HEK293 (cell line): ENCODE results near the gene LENEP.

Experiments used
- CTCF ChIA-PET: fragments of 350-600 bp; formaldehyde crosslinking; extraction: SDS; loops from one replicate; lab custom pipeline; 2021; ENCODE audit warnings: antibody characterized with exemption; lab: Yijun Ruan, JAX
- POLR2A ChIA-PET: fragments of 300-600 bp; formaldehyde crosslinking; extraction: SDS; loops from one replicate; lab custom pipeline; 2020; ENCODE audit warnings: antibody characterized with exemption, inconsistent platforms; lab: Yijun Ruan, JAX
- H3K27ac ChIP-seq: fragments of 200-500 bp; sonication (Bioruptor generic); 2 replicates; pipeline ENCODE4 v1.5.1; 2014; ENCODE audit warnings: low read depth, low read length, control low read depth, inconsistent platforms; ENCODE audit errors: extremely low read depth
- H3K36me3 ChIP-seq, 2 experiments: fragments of 200-500 bp in 1 of 2; sonication (Bioruptor generic) in 1 of 2; 1 replicate in 1 of 2; 2 replicates in 1 of 2; pipeline ENCODE4 v1.5.1; 2014 to 2017; ENCODE audit warnings: inconsistent platforms in 2 of 2, low read length in 2 of 2; ENCODE audit not compliant: control insufficient read depth in 2 of 2, insufficient read depth in 1 of 2
- H3K4me1 ChIP-seq: fragments of 200-500 bp; sonication (Bioruptor generic); 2 replicates; pipeline ENCODE4 v1.5.1; 2014; ENCODE audit warnings: mild to moderate bottlenecking, low read length, inconsistent platforms; ENCODE audit not compliant: control insufficient read depth, insufficient read depth
- H3K4me3 ChIP-seq: 2 replicates; pipeline ENCODE4 v1.5.1; 2011; ENCODE audit warnings: low read depth, mild to moderate bottlenecking, control low read depth, low read length, moderate library complexity
- H3K9me3 ChIP-seq: fragments of 200-500 bp; sonication (Bioruptor generic); 2 replicates; pipeline ENCODE4 v1.5.1; 2014; ENCODE audit warnings: low read depth, low read length, inconsistent platforms; ENCODE audit not compliant: control insufficient read depth, insufficient read depth
- HOXC10 ChIP-seq: sonication (generic); formaldehyde crosslinking; IDR thresholded peaks from 2 replicates; pipeline ENCODE4 v1.8.1; 2023; ENCODE audit warnings: mild to moderate bottlenecking, missing genetic modification reagents
- ZBTB17 ChIP-seq: fragments of 450-650 bp; formaldehyde crosslinking; IDR thresholded peaks from 2 replicates; pipeline ENCODE4 v1.5.1; 2016; ENCODE audit warnings: missing biosample characterization, missing genetic modification characterization
- ZBTB7A ChIP-seq: fragments of 450-650 bp; formaldehyde crosslinking; IDR thresholded peaks from 2 replicates; pipeline ENCODE4 v1.5.1; 2016; ENCODE audit warnings: low read depth, missing biosample characterization, missing genetic modification characterization
- ZNF223 ChIP-seq: fragments of 450-650 bp; formaldehyde crosslinking; IDR thresholded peaks from 2 replicates; pipeline ENCODE4 v1.5.1; 2016; ENCODE audit warnings: missing biosample characterization, missing genetic modification characterization
- ZNF530 ChIP-seq: fragments of 450-650 bp; formaldehyde crosslinking; IDR thresholded peaks from 2 replicates; pipeline ENCODE4 v1.5.1; 2016; ENCODE audit warnings: low read depth, missing biosample characterization, missing genetic modification characterization
- ZNF555 ChIP-seq: fragments of 450-650 bp; formaldehyde crosslinking; conservative IDR thresholded peaks from 2 replicates; pipeline ENCODE4 v1.5.1; 2017; ENCODE audit warnings: missing biosample characterization, mild to moderate bottlenecking, missing genetic modification characterization, inconsistent platforms
- ZNF626 ChIP-seq: fragments of 450-650 bp; sonication (Bioruptor Pico); formaldehyde crosslinking; IDR thresholded peaks from 2 replicates; pipeline ENCODE4 v1.5.1; 2018; ENCODE audit warnings: missing biosample characterization, missing genetic modification characterization, inconsistent platforms
- ZNF629 ChIP-seq: fragments of 450-650 bp; formaldehyde crosslinking; IDR thresholded peaks from 2 replicates; pipeline ENCODE4 v1.5.1; 2017; ENCODE audit warnings: missing biosample characterization, missing genetic modification characterization
- ZNF654 ChIP-seq: fragments of 450-650 bp; formaldehyde crosslinking; IDR thresholded peaks from 2 replicates; pipeline ENCODE4 v1.5.1; 2016; ENCODE audit warnings: low read depth, missing biosample characterization, missing genetic modification characterization
- ZNF701 ChIP-seq: fragments of 450-650 bp; formaldehyde crosslinking; IDR thresholded peaks from 2 replicates; pipeline ENCODE4 v1.5.1; 2016; ENCODE audit warnings: missing biosample characterization, missing genetic modification characterization
- ZXDB ChIP-seq: fragments of 450-650 bp; formaldehyde crosslinking; IDR thresholded peaks from 2 replicates; pipeline ENCODE4 v1.5.1; 2016; ENCODE audit warnings: missing biosample characterization, missing genetic modification characterization
- TF ChIP-seq, protein P1 (sequence below): fragments of 450-650 bp; formaldehyde crosslinking; IDR thresholded peaks from 2 replicates; pipeline ENCODE4 v1.5.1; 2016; ENCODE audit warnings: missing biosample characterization, missing genetic modification characterization
- TF ChIP-seq, protein P2 (sequence below): fragments of 450-650 bp; IDR thresholded peaks from 2 replicates; pipeline ENCODE4 v1.5.1; 2018; ENCODE audit warnings: missing biosample characterization, mild to moderate bottlenecking, missing genetic modification characterization
- TF ChIP-seq, protein P3 (sequence below): fragments of 450-650 bp; formaldehyde crosslinking; IDR thresholded peaks from 2 replicates; pipeline ENCODE4; 2016; ENCODE audit warnings: missing biosample characterization, missing genetic modification characterization
- TF ChIP-seq, protein P4 (sequence below): fragments of 450-650 bp; formaldehyde crosslinking; IDR thresholded peaks from 2 replicates; pipeline ENCODE4 v1.5.1; 2016; ENCODE audit warnings: missing biosample characterization, missing genetic modification characterization
- TF ChIP-seq, protein P5 (sequence below): fragments of 450-650 bp; formaldehyde crosslinking; IDR thresholded peaks from 2 replicates; pipeline ENCODE4 v1.5.1; 2016; ENCODE audit warnings: missing biosample characterization, missing genetic modification characterization

The LENEP gene

DNA sequence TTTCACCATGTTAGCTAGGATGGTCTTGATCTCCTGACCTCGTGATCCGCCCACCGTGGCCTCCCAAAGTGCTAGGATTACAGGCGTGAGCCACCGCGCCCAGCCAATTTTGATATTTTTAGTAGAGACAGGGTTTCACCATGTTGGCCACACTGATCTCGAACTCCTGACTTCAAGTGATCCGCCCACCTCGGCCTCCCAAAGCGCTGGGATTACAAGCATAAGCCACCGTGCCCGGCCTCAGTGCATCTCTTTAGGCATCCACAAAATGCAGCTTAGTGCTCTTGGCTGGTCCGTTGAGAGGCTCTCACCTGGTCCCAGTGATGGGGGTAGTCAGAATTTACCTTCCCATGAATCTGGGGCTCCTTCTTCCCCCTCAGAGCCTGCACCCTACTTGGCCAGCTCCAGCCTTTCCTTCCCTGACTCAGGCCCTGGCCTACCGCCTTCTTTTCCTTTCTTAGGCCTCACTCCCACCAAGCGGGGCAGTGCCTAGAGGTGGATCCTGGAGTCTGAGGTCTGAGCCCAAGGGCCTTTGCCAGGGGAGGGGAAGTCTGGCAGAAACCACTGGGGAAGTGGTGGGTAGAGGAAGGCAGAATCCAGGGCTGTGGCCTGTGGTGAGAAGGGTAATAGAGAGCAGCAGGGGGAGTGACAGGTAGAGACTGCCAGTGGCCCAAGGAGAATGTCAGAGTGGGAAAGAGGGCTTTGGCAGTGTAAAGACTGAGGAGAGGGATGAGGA lies 3.7 kb downstream of the LENEP start:
- CTCF ChIA-PET = interaction anchor here (0.6 to 8.9 kb wide), 18 partner anchors 9 to 88 kb away, joined by 3 to 55 read pairs (median 4); partner anchors contain the start of genes CKS1B, FLAD1, PBXIP1 and PMVK
- no peak overlapping the region for H3K27ac ChIP-seq
- TF ChIP-seq, protein P1, sequence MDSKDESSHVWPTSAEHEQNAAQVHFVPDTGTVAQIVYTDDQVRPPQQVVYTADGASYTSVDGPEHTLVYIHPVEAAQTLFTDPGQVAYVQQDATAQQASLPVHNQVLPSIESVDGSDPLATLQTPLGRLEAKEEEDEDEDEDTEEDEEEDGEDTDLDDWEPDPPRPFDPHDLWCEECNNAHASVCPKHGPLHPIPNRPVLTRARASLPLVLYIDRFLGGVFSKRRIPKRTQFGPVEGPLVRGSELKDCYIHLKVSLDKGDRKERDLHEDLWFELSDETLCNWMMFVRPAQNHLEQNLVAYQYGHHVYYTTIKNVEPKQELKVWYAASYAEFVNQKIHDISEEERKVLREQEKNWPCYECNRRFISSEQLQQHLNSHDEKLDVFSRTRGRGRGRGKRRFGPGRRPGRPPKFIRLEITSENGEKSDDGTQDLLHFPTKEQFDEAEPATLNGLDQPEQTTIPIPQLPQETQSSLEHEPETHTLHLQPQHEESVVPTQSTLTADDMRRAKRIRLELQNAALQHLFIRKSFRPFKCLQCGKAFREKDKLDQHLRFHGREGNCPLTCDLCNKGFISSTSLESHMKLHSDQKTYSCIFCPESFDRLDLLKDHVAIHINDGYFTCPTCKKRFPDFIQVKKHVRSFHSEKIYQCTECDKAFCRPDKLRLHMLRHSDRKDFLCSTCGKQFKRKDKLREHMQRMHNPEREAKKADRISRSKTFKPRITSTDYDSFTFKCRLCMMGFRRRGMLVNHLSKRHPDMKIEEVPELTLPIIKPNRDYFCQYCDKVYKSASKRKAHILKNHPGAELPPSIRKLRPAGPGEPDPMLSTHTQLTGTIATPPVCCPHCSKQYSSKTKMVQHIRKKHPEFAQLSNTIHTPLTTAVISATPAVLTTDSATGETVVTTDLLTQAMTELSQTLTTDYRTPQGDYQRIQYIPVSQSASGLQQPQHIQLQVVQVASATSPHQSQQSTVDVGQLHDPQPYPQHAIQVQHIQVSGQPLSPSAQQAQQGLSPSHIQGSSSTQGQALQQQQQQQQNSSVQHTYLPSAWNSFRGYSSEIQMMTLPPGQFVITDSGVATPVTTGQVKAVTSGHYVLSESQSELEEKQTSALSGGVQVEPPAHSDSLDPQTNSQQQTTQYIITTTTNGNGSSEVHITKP (tag by site-specific recombination) = 0 out of 2 replicates have a peak, but pooled peaks have one; percentile 45
- TF ChIP-seq, protein P2, sequence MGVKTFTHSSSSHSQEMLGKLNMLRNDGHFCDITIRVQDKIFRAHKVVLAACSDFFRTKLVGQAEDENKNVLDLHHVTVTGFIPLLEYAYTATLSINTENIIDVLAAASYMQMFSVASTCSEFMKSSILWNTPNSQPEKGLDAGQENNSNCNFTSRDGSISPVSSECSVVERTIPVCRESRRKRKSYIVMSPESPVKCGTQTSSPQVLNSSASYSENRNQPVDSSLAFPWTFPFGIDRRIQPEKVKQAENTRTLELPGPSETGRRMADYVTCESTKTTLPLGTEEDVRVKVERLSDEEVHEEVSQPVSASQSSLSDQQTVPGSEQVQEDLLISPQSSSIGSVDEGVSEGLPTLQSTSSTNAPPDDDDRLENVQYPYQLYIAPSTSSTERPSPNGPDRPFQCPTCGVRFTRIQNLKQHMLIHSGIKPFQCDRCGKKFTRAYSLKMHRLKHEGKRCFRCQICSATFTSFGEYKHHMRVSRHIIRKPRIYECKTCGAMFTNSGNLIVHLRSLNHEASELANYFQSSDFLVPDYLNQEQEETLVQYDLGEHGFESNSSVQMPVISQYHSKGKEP (tag by site-specific recombination) = no peak
- TF ChIP-seq, all 188 proteins: peak for 1
- Histone ChIP-seq H3K4me1 (peaks cover 6% of the 10 kb centered on the region), H3K36me3 (peaks cover 0 to 5% of the 10 kb centered on the region in 2 experiments; a peak in 2 of 3 replicates), H3K4me3 (no peak overlapping the region), H3K9me3 (no peaks in the 10 kb centered on the region)
- POLR2A ChIA-PET = interaction anchor here (0.7 to 1.1 kb wide), 2 partner anchors 16 to 20 kb away, joined by 3 read pairs; no protein-coding TSS in a partner anchor

DNA sequence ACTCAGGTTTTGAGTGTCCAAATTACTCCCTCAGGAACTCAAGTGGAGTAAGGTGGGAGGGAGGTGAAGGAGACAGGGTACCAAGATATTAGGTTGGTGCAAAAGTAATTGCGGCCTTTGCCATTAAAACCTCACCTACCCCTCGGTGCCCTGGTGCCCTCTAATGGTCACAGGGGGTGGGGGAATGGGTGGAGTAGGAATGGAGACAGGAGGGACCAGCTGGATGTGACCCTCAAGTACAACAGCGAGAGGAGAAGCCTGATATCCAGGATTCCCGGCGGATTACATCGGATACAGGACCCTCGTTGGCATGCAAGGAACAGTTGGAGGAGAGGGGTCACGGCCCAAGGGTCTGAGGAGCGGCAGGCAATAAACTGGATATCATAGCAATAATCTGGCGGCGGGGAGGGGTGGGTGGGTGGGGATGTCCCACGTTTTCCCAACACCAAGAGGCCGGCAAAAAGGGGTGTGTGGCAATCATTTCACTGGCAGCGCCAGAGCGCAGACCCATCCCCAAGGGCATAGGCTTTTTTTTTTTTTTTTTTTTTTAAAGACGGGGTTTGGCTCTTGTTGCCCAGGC lies 4.9 kb downstream of the LENEP start:
- Histone ChIP-seq H3K9me3 (no peaks in the 10 kb centered on the region), H3K4me3 (no peak overlapping the region), H3K36me3 (no peaks in the 10 kb centered on the region), H3K4me1 (peaks cover 6% of the 10 kb centered on the region), H3K27ac (no peak overlapping the region)
- CTCF ChIA-PET = interaction anchor here (0.6 to 8.9 kb wide), 17 partner anchors 8 to 63 kb away, joined by 3 to 55 read pairs (median 7); partner anchors contain the start of genes FLAD1, PBXIP1, PYGO2 and SHC1
- POLR2A ChIA-PET = interaction anchor here (0.8 to 1.8 kb wide), 4 partner anchors 14 to 37 kb away, joined by 3 to 8 read pairs (median 4); partner anchors contain the start of genes FLAD1 and PYGO2
- no peak for TF ChIP-seq ZNF223 (tag by site-specific recombination)
- TF ChIP-seq ZNF629 (tag by site-specific recombination) = no peak
- no peak for TF ChIP-seq ZBTB7A (tag by site-specific recombination)
- TF ChIP-seq ZNF530 (tag by site-specific recombination) = no peak
- TF ChIP-seq ZNF626 = no peak
- TF ChIP-seq ZNF555 (tag by site-specific recombination) = no peak
- TF ChIP-seq ZXDB (tag by site-specific recombination) = no peak
- no peak for TF ChIP-seq ZNF701 (tag by site-specific recombination)
- TF ChIP-seq HOXC10 = no peak

DNA sequence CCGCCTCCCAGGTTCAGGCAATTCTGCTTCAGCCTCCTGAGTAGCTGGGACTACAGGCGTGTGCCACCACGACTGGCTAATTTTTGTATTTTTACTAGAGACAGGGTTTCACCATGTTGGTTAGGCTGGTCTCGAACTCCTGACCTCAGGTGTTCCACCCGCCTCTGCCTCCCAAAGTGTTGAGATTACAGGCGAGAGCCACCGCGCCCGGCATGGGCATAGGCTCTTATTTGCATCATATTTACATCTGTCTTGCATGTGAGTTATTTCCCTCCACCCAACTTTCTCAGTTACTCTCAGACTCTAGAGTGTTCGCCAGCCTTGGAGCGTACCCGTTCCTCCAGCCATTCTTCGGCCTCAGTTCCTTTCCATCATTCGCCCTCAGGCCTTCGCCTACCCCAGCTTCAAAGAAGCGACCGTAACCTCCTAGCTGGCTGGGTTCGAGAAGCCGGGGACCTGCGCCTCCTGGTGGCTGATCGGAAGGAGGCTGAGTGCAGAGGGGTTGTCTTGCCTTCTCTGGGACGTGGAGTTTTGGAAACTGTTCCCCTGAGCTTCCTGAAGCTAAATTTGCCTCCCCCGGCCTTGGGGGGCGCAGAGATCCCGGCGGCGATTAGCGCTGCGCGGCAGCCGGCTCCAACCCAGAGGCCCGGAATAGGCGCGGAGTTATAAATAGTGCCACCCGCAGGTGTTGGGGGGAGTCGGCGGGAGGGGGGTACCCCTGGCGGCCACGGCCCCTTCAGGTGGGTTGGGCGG lies 5.6 kb downstream of the LENEP start:
- Histone ChIP-seq H3K27ac (no peak overlapping the region), H3K36me3 (no peaks in the 10 kb centered on the region), H3K9me3 (no peaks in the 10 kb centered on the region), H3K4me3 (no peak overlapping the region), H3K4me1 (peaks cover 7% of the 10 kb centered on the region)
- ChIA-PET POLR2A (interaction anchor here (0.7 to 1.8 kb wide), 5 partner anchors 13 to 52 kb away, joined by 3 to 8 read pairs (median 3); partner anchors contain the start of genes ADAM15, FLAD1 and PYGO2), CTCF (interaction anchor here (0.6 to 8.9 kb wide), 23 partner anchors 9 to 439 kb away, joined by 3 to 55 read pairs (median 6); partner anchors contain the start of genes FLAD1, PBXIP1, PYGO2 and SHC1)
- TF ChIP-seq, protein P3, sequence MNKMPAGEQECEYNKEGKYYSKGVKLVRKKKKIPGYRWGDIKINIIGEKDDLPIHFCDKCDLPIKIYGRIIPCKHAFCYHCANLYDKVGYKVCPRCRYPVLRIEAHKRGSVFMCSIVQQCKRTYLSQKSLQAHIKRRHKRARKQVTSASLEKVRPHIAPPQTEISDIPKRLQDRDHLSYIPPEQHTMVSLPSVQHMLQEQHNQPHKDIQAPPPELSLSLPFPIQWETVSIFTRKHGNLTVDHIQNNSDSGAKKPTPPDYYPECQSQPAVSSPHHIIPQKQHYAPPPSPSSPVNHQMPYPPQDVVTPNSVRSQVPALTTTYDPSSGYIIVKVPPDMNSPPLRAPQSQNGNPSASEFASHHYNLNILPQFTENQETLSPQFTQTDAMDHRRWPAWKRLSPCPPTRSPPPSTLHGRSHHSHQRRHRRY (tag by site-specific recombination) = no peak
- TF ChIP-seq ZBTB17 (tag by site-specific recombination) = peak; percentile 76
- TF ChIP-seq ZNF654 = peak; percentile 41
- TF ChIP-seq, protein P4, sequence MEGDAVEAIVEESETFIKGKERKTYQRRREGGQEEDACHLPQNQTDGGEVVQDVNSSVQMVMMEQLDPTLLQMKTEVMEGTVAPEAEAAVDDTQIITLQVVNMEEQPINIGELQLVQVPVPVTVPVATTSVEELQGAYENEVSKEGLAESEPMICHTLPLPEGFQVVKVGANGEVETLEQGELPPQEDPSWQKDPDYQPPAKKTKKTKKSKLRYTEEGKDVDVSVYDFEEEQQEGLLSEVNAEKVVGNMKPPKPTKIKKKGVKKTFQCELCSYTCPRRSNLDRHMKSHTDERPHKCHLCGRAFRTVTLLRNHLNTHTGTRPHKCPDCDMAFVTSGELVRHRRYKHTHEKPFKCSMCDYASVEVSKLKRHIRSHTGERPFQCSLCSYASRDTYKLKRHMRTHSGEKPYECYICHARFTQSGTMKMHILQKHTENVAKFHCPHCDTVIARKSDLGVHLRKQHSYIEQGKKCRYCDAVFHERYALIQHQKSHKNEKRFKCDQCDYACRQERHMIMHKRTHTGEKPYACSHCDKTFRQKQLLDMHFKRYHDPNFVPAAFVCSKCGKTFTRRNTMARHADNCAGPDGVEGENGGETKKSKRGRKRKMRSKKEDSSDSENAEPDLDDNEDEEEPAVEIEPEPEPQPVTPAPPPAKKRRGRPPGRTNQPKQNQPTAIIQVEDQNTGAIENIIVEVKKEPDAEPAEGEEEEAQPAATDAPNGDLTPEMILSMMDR (tag by site-specific recombination) = peak; percentile 88
- TF ChIP-seq, protein P5, sequence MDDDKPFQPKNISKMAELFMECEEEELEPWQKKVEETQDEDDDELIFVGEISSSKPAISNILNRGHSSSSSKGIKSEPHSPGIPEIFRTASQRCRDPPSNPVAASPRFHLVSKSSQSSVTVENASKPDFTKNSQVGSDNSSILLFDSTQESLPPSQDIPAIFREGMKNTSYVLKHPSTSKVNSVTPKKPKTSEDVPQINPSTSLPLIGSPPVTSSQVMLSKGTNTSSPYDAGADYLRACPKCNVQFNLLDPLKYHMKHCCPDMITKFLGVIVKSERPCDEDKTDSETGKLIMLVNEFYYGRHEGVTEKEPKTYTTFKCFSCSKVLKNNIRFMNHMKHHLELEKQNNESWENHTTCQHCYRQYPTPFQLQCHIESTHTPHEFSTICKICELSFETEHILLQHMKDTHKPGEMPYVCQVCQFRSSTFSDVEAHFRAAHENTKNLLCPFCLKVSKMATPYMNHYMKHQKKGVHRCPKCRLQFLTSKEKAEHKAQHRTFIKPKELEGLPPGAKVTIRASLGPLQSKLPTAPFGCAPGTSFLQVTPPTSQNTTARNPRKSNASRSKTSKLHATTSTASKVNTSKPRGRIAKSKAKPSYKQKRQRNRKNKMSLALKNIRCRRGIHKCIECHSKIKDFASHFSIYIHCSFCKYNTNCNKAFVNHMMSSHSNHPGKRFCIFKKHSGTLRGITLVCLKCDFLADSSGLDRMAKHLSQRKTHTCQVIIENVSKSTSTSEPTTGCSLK (tag by site-specific recombination) = no peak
